ENCODE measurements around the gene CD248. TPM values are rescaled to one million over a fixed set of nuclear protein-coding genes. Genes with fewer than 3 reads are reported as not detected.

CD248 gene
- total and polyA plus RNA-seq, 2 experiments from 2014 or later = 2.4 to 3.8 TPM

DNA sequence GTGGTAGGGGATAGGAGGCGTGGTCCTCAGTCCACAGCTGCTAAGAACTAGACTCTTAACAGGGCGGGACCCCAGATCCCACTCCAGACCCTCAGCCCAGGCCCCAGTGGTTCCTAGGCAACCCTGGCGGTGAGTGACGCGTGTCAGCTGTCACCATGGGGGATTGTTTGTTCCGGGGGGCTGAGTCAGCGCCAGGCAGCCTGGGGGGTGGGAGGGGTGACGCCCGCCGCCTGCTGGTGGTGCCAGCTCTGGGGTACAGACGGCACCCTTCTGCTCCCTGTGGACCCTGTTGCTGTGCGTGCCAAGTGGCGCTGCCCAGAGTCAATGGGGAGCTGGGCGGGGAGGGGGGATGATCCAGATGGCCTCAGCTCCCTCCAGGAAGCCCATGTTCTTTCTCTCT is 36.4 kb downstream of the CD248 start:
- Histone ChIP-seq H3K4me3 (no peak overlapping the region), H3K79me2 (replicated peaks; ENCODE audit: insufficient read depth) (no peaks in the 10 kb centered on the region), H2AFZ (no peak overlapping the region), H3K27ac (ENCODE audit: low read depth) (no peak overlapping the region), H3K9me2 (ENCODE audit: insufficient read depth) (no peaks in the 10 kb centered on the region), H3F3A (replicated peaks; ENCODE audit: low read depth) (0 out of 2 replicates have a peak, but pooled peaks cover 11% of the 10 kb centered on the region), H3K27me3 (ENCODE audit: insufficient read depth) (no peaks in the 10 kb centered on the region), H3K4me1 (ENCODE audit: insufficient read depth) (peaks cover 9% of the 10 kb centered on the region), H4K20me1 (replicated peaks; ENCODE audit: insufficient read depth) (no peaks in the 10 kb centered on the region; the same call in none of the 2 replicates), H3K36me3 (ENCODE audit: insufficient read depth) (no peaks in the 10 kb centered on the region), H3K4me2 (no peak overlapping the region)
- H3K27me3 Mint-ChIP-seq (ENCODE audit: insufficient read depth, low read depth, poor library complexity) = peaks cover 26% of the 10 kb centered on the region
- peaks cover 32% of the 10 kb centered on the region for H3K4me1 Mint-ChIP-seq
- TF ChIP-seq, protein P1, sequence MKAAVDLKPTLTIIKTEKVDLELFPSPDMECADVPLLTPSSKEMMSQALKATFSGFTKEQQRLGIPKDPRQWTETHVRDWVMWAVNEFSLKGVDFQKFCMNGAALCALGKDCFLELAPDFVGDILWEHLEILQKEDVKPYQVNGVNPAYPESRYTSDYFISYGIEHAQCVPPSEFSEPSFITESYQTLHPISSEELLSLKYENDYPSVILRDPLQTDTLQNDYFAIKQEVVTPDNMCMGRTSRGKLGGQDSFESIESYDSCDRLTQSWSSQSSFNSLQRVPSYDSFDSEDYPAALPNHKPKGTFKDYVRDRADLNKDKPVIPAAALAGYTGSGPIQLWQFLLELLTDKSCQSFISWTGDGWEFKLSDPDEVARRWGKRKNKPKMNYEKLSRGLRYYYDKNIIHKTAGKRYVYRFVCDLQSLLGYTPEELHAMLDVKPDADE (IDR thresholded peaks at IDR 0.05) = no peak
- TF ChIP-seq NANOG (IDR thresholded peaks at IDR 0.05; ENCODE audit: borderline replicate concordance) = no peak
- no peak for TF ChIP-seq STAT1 (IDR thresholded peaks at IDR 0.05; ENCODE audit: unreplicated experiment)
- no peak for TF ChIP-seq EZH2phosphoT487 (IDR thresholded peaks at IDR 0.05; ENCODE audit: unreplicated experiment)
- TF ChIP-seq ZNF331 (CRISPR knock-in tag; IDR thresholded peaks at IDR 0.05; ENCODE audit: low read depth) = no peak
- TF ChIP-seq, protein P2, sequence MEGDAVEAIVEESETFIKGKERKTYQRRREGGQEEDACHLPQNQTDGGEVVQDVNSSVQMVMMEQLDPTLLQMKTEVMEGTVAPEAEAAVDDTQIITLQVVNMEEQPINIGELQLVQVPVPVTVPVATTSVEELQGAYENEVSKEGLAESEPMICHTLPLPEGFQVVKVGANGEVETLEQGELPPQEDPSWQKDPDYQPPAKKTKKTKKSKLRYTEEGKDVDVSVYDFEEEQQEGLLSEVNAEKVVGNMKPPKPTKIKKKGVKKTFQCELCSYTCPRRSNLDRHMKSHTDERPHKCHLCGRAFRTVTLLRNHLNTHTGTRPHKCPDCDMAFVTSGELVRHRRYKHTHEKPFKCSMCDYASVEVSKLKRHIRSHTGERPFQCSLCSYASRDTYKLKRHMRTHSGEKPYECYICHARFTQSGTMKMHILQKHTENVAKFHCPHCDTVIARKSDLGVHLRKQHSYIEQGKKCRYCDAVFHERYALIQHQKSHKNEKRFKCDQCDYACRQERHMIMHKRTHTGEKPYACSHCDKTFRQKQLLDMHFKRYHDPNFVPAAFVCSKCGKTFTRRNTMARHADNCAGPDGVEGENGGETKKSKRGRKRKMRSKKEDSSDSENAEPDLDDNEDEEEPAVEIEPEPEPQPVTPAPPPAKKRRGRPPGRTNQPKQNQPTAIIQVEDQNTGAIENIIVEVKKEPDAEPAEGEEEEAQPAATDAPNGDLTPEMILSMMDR (conservative IDR thresholded peaks at IDR 0.05; ENCODE audit: low read depth in 2 of 2) = no peak
- TF ChIP-seq, protein P3, sequence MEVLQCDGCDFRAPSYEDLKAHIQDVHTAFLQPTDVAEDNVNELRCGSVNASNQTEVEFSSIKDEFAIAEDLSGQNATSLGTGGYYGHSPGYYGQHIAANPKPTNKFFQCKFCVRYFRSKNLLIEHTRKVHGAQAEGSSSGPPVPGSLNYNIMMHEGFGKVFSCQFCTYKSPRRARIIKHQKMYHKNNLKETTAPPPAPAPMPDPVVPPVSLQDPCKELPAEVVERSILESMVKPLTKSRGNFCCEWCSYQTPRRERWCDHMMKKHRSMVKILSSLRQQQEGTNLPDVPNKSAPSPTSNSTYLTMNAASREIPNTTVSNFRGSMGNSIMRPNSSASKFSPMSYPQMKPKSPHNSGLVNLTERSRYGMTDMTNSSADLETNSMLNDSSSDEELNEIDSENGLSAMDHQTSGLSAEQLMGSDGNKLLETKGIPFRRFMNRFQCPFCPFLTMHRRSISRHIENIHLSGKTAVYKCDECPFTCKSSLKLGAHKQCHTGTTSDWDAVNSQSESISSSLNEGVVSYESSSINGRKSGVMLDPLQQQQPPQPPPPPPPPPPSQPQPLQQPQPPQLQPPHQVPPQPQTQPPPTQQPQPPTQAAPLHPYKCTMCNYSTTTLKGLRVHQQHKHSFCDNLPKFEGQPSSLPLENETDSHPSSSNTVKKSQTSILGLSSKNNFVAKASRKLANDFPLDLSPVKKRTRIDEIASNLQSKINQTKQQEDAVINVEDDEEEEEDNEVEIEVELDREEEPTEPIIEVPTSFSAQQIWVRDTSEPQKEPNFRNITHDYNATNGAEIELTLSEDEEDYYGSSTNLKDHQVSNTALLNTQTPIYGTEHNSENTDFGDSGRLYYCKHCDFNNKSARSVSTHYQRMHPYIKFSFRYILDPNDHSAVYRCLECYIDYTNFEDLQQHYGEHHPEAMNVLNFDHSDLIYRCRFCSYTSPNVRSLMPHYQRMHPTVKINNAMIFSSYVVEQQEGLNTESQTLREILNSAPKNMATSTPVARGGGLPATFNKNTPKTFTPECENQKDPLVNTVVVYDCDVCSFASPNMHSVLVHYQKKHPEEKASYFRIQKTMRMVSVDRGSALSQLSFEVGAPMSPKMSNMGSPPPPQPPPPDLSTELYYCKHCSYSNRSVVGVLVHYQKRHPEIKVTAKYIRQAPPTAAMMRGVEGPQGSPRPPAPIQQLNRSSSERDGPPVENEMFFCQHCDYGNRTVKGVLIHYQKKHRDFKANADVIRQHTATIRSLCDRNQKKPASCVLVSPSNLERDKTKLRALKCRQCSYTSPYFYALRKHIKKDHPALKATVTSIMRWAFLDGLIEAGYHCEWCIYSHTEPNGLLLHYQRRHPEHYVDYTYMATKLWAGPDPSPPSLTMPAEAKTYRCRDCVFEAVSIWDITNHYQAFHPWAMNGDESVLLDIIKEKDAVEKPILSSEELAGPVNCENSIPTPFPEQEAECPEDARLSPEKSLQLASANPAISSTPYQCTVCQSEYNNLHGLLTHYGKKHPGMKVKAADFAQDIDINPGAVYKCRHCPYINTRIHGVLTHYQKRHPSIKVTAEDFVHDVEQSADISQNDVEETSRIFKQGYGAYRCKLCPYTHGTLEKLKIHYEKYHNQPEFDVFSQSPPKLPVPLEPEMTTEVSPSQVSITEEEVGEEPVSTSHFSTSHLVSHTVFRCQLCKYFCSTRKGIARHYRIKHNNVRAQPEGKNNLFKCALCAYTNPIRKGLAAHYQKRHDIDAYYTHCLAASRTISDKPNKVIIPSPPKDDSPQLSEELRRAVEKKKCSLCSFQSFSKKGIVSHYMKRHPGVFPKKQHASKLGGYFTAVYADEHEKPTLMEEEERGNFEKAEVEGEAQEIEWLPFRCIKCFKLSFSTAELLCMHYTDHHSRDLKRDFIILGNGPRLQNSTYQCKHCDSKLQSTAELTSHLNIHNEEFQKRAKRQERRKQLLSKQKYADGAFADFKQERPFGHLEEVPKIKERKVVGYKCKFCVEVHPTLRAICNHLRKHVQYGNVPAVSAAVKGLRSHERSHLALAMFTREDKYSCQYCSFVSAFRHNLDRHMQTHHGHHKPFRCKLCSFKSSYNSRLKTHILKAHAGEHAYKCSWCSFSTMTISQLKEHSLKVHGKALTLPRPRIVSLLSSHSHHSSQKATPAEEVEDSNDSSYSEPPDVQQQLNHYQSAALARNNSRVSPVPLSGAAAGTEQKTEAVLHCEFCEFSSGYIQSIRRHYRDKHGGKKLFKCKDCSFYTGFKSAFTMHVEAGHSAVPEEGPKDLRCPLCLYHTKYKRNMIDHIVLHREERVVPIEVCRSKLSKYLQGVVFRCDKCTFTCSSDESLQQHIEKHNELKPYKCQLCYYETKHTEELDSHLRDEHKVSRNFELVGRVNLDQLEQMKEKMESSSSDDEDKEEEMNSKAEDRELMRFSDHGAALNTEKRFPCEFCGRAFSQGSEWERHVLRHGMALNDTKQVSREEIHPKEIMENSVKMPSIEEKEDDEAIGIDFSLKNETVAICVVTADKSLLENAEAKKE (CRISPR knock-in tag; IDR thresholded peaks at IDR 0.05) = no peak
- no peak for TF ChIP-seq JUNB (IDR thresholded peaks at IDR 0.05; ENCODE audit: unreplicated experiment)
- no peak for TF ChIP-seq EZH2 (IDR thresholded peaks at IDR 0.05; ENCODE audit: low read depth, unreplicated experiment)
- no peak for TF ChIP-seq CREB1 (CRISPR knock-in tag; IDR thresholded peaks at IDR 0.05; ENCODE audit: low read depth)
- no peak for TF ChIP-seq POLR2AphosphoS5 (IDR thresholded peaks at IDR 0.05; ENCODE audit: low read depth)
- no peak overlapping the region for H3K4me3 Mint-ChIP-seq
- peak; percentile 15 for DNase-seq (ENCODE audit: low spot score)
- H3K9me3 Mint-ChIP-seq = no peaks in the 10 kb centered on the region
- no peaks in the 10 kb centered on the region; the same call in 1 of the 3 replicates for H3K36me3 Mint-ChIP-seq (ENCODE audit: low read depth)
- ATAC-seq = no peak
- no peak overlapping the region for H3K27ac Mint-ChIP-seq
